HepG2 (cell line): ENCODE results near the gene PSMD1. TPM values are rescaled to one million over a fixed set of nuclear protein-coding genes. Genes with fewer than 3 reads are reported as not detected.

Experiments used
- HNRNPLL ChIP-seq: fragments of 200-400 bp; formaldehyde crosslinking; IDR thresholded peaks from 2 replicates; pipeline ENCODE4 v1.6.1; 2017; ENCODE audit warnings: mild to moderate bottlenecking, low read depth, low read length; ENCODE audit not compliant: poor library complexity, severe bottlenecking
- HOXA5 ChIP-seq: sonication (generic); formaldehyde crosslinking; IDR thresholded peaks from 2 replicates; pipeline ENCODE4 v1.4.0; 2020; ENCODE audit warnings: missing genetic modification reagents
- JDP2 ChIP-seq: sonication (generic); formaldehyde crosslinking; IDR thresholded peaks from 2 replicates; pipeline ENCODE4 v1.8.1; 2022; ENCODE audit warnings: missing genetic modification reagents, borderline replicate concordance
- MAX ChIP-seq: IDR thresholded peaks from 2 replicates; pipeline ENCODE4 v1.6.1; 2012; ENCODE audit warnings: inconsistent platforms
- MEF2D ChIP-seq: sonication (generic); formaldehyde crosslinking; IDR thresholded peaks from 2 replicates; pipeline ENCODE4 v1.5.1; 2020; ENCODE audit warnings: mild to moderate bottlenecking, missing genetic modification reagents
- MXI1 ChIP-seq: IDR thresholded peaks from 3 replicates; pipeline ENCODE4 v1.6.1; 2012; ENCODE audit warnings: low read depth, low read length, inconsistent platforms, borderline replicate concordance
- MYC ChIP-seq: sonication (generic); formaldehyde crosslinking; IDR thresholded peaks from 2 replicates; pipeline ENCODE4 v1.9.0; 2021; ENCODE audit warnings: missing genetic modification reagents, borderline replicate concordance
- NR2F2 ChIP-seq: IDR thresholded peaks from 2 replicates; pipeline ENCODE4 v1.6.1; 2012; ENCODE audit warnings: low read depth, inconsistent platforms, borderline replicate concordance
- POLR2AphosphoS5 ChIP-seq: IDR thresholded peaks from 2 replicates; pipeline ENCODE4 v1.6.1; 2012; ENCODE audit warnings: low read depth, low read length
- POLR2G ChIP-seq: fragments of 200-400 bp; formaldehyde crosslinking; IDR thresholded peaks from 2 replicates; pipeline ENCODE4 v1.6.1; 2018; ENCODE audit warnings: mild to moderate bottlenecking, low read depth, low read length, moderate library complexity
- RAD21 ChIP-seq: fragments of 450-650 bp; formaldehyde crosslinking; IDR thresholded peaks from 2 replicates; pipeline ENCODE4 v1.5.0; 2020; ENCODE audit warnings: mild to moderate bottlenecking
- ZFY ChIP-seq: sonication (generic); formaldehyde crosslinking; IDR thresholded peaks from 2 replicates; pipeline ENCODE4 v1.4.0; 2020; ENCODE audit warnings: missing genetic modification reagents
- ZNF225 ChIP-seq: sonication (generic); formaldehyde crosslinking; IDR thresholded peaks from 2 replicates; pipeline ENCODE4 v1.4.0; 2020; ENCODE audit warnings: mild to moderate bottlenecking, missing genetic modification reagents
- ZNF354B ChIP-seq: sonication (generic); formaldehyde crosslinking; IDR thresholded peaks from 2 replicates; pipeline ENCODE4 v1.8.0; 2022; ENCODE audit warnings: mild to moderate bottlenecking, missing genetic modification reagents
- ZNF430 ChIP-seq: sonication (generic); formaldehyde crosslinking; IDR thresholded peaks from 2 replicates; pipeline ENCODE4 v1.9.0; 2021; ENCODE audit warnings: mild to moderate bottlenecking, missing genetic modification reagents
- ZNF432 ChIP-seq: sonication (generic); formaldehyde crosslinking; IDR thresholded peaks from 2 replicates; pipeline ENCODE4 v1.5.0; 2020; ENCODE audit warnings: missing genetic modification reagents, mild to moderate bottlenecking, borderline replicate concordance
- ZNF510 ChIP-seq: sonication (generic); formaldehyde crosslinking; IDR thresholded peaks from 2 replicates; pipeline ENCODE4 v1.4.0; 2020; ENCODE audit warnings: low read depth, mild to moderate bottlenecking, missing genetic modification reagents
- ZSCAN21 ChIP-seq: sonication (generic); formaldehyde crosslinking; IDR thresholded peaks from 2 replicates; pipeline ENCODE4 v1.8.0; 2022; ENCODE audit warnings: mild to moderate bottlenecking, missing genetic modification reagents, moderate library complexity, borderline replicate concordance
- polyA plus RNA-seq, 8 experiments: library from polyadenylated mRNA; depleted of rRNA in 3 of 8; stranded (reverse) in 7 of 8; unstranded in 1 of 8; fragments of >200 nt; fragmentation: Illumina TruSeq in 4 of 8; extraction: Trizol in 4 of 8; gene quantifications; 2 replicates each; pipeline versions ENCODE4 v1.2.1 to v1.2.3, GENCODE V29; 2011 to 2016; ENCODE audit warnings: low read depth in 4 of 8, missing spikeins in 1 of 8, mixed read lengths in 1 of 8; ENCODE audit not compliant: insufficient read depth in 1 of 8
- total RNA-seq, 5 experiments: library from RNA; depleted of rRNA; stranded (reverse); fragments of >200 nt; fragmentation: Illumina TruSeq; extraction: Trizol; gene quantifications; 2 replicates each; pipeline ENCODE4 v1.2.3, GENCODE V29; 2016; ENCODE audit warnings: low read depth in 1 of 5
- TF ChIP-seq, protein P1 (sequence below): sonication (generic); formaldehyde crosslinking; IDR thresholded peaks from 2 replicates; pipeline ENCODE4 v1.5.0; 2020; ENCODE audit warnings: missing genetic modification reagents
- TF ChIP-seq, protein P2 (sequence below): IDR thresholded peaks from 2 replicates; pipeline ENCODE4 v1.6.1; 2016
- TF ChIP-seq, protein P3 (sequence below): sonication (generic); formaldehyde crosslinking; IDR thresholded peaks from 2 replicates; pipeline ENCODE4 v1.4.0; 2020; ENCODE audit warnings: missing genetic modification reagents
- TF ChIP-seq, protein P4 (sequence below): IDR thresholded peaks from 2 replicates; pipeline ENCODE4 v1.6.1; 2012; ENCODE audit warnings: low read length, improper control_type of control experiment

Gene PSMD1
- total and polyA plus RNA-seq, 2 of the 13 experiments (the other 11 are each of a cell fraction or from before 2014, with no cell fraction given), result 136 to 191 TPM

DNA sequence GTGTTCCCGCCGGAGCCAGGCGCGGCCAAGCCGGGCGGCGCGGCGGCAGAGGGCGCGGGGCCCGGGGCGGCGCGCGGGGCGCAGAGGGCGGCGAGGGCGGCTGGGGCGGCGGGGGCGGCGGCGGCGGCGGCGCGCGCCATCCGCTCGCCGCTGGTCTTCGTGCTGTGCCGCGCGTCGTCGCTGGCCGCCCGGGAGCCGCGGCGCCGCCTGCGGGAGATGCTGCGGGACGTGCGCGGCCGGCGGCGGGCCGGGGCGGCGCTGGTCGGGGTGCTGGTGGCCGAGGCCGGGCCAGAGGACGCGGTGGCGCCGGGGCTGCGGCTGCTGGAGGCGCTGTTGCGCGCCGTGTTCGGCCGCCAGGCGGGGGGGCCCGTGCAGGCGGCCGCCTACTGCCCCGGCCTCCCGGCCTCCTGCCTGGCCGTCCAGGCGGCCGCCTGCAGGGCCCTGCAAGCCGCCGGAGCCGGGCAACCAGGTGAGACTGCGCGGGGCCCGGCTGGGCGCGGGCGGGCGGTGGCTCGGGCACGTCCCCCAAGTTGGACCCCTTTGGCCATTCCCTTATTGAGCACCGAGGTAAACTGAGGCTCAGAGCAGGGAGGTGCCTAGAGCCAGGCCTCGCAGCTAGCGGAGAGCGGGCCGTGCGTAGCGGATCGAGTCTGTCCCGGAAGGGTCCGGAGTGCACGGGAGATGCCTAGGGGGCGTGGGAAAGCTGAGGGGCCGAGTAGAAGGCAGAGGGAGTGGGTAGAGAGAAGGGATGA is 18.8 kb upstream of the PSMD1 start (continued):
- TF ChIP-seq ZNF225 (peak; percentile 24; the same call in 1 of the 2 replicates), ZNF430 (CRISPR knock-in tag) (0 out of 2 replicates have a peak, but pooled peaks have one; percentile 54), JDP2 (CRISPR knock-in tag) (0 out of 2 replicates have a peak, but pooled peaks have one; percentile 6), RAD21 (CRISPR knock-in tag) (peak; percentile 85), POLR2AphosphoS5 (0 out of 2 replicates have a peak, but pooled peaks have one; percentile 34), MEF2D (CRISPR knock-in tag) (no peak), HOXA5 (CRISPR knock-in tag) (0 out of 2 replicates have a peak, but pooled peaks have one; percentile 8), MXI1 (0 out of 3 replicates have a peak, but pooled peaks have one; percentile 16), NR2F2 (no peak), HNRNPLL (peak; percentile 69), ZNF510 (CRISPR knock-in tag) (no peak), MYC (CRISPR knock-in tag) (0 out of 2 replicates have a peak, but pooled peaks have one; percentile 24), MAX (peak; percentile 35; the same call in 1 of the 2 replicates), POLR2G (0 out of 2 replicates have a peak, but pooled peaks have one; percentile 11), ZNF354B (CRISPR knock-in tag) (no peak), ZNF432 (no peak), ZSCAN21 (peak; percentile 62; the same call in 1 of the 2 replicates), ZFY (CRISPR knock-in tag) (peak; percentile 66)
- TF ChIP-seq, protein P1, sequence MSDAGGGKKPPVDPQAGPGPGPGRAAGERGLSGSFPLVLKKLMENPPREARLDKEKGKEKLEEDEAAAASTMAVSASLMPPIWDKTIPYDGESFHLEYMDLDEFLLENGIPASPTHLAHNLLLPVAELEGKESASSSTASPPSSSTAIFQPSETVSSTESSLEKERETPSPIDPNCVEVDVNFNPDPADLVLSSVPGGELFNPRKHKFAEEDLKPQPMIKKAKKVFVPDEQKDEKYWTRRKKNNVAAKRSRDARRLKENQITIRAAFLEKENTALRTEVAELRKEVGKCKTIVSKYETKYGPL (CRISPR knock-in tag), result no peak
- TF ChIP-seq, protein P2, sequence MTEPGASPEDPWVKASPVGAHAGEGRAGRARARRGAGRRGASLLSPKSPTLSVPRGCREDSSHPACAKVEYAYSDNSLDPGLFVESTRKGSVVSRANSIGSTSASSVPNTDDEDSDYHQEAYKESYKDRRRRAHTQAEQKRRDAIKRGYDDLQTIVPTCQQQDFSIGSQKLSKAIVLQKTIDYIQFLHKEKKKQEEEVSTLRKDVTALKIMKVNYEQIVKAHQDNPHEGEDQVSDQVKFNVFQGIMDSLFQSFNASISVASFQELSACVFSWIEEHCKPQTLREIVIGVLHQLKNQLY (CRISPR knock-in tag), result no peak
- TF ChIP-seq, protein P3, sequence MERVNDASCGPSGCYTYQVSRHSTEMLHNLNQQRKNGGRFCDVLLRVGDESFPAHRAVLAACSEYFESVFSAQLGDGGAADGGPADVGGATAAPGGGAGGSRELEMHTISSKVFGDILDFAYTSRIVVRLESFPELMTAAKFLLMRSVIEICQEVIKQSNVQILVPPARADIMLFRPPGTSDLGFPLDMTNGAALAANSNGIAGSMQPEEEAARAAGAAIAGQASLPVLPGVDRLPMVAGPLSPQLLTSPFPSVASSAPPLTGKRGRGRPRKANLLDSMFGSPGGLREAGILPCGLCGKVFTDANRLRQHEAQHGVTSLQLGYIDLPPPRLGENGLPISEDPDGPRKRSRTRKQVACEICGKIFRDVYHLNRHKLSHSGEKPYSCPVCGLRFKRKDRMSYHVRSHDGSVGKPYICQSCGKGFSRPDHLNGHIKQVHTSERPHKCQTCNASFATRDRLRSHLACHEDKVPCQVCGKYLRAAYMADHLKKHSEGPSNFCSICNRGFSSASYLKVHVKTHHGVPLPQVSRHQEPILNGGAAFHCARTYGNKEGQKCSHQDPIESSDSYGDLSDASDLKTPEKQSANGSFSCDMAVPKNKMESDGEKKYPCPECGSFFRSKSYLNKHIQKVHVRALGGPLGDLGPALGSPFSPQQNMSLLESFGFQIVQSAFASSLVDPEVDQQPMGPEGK (CRISPR knock-in tag), result peak; percentile 66
- TF ChIP-seq, protein P4, sequence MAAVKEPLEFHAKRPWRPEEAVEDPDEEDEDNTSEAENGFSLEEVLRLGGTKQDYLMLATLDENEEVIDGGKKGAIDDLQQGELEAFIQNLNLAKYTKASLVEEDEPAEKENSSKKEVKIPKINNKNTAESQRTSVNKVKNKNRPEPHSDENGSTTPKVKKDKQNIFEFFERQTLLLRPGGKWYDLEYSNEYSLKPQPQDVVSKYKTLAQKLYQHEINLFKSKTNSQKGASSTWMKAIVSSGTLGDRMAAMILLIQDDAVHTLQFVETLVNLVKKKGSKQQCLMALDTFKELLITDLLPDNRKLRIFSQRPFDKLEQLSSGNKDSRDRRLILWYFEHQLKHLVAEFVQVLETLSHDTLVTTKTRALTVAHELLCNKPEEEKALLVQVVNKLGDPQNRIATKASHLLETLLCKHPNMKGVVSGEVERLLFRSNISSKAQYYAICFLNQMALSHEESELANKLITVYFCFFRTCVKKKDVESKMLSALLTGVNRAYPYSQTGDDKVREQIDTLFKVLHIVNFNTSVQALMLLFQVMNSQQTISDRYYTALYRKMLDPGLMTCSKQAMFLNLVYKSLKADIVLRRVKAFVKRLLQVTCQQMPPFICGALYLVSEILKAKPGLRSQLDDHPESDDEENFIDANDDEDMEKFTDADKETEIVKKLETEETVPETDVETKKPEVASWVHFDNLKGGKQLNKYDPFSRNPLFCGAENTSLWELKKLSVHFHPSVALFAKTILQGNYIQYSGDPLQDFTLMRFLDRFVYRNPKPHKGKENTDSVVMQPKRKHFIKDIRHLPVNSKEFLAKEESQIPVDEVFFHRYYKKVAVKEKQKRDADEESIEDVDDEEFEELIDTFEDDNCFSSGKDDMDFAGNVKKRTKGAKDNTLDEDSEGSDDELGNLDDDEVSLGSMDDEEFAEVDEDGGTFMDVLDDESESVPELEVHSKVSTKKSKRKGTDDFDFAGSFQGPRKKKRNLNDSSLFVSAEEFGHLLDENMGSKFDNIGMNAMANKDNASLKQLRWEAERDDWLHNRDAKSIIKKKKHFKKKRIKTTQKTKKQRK, result no peak
